K562 (cell line): ENCODE measurements around the gene KIF5A. TPM values are rescaled to one million over a fixed set of nuclear protein-coding genes. Genes with fewer than 3 reads are reported as not detected.
A peak's percentile ranks its signal among the peaks of the same experiment; 100 is the strongest.

Source experiments
- ATAC-seq: fragments of 200-7000 bp; cut with Tn5 transposase; 3 replicates; pipeline ENCODE4 v1.9.1; 2020; ENCODE audit warnings: moderate library complexity
- BruUV-seq: library from RNA; stranded (reverse); fragments of 400-500 nt; replicated peaks from 2 replicates; lab custom pipeline; 2021; lab: Mats Ljungman, UMichigan
- CTCF ChIA-PET: fragments of 300-600 bp; formaldehyde crosslinking; extraction: SDS; loops from one replicate; lab custom pipeline; 2021; ENCODE audit warnings: low intra/inter-chr PET ratio; lab: Yijun Ruan, JAX
- POLR2A ChIA-PET: fragments of 300-600, 350-650 bp; sonication (Branson Sonifier 250); formaldehyde crosslinking; extraction: SDS; loops from one replicate; lab custom pipeline; 2021; ENCODE audit warnings: antibody characterized with exemption, inconsistent platforms; lab: Yijun Ruan, JAX
- DNase-seq, 4 experiments: peaks; one replicate each; pipeline versions ENCODE4 v3.0.0 to v3.0.0-alpha.2; 2011 to 2018; ENCODE audit warnings: low spot score in 3 of 4, mixed read lengths in 3 of 4; ENCODE audit errors: extremely low read depth in 1 of 4
- FAIRE-seq: peaks from 2 replicates; lab custom pipeline; 2011; peaks lifted over from hg19 to GRCh38; lab: Jason Lieb, UNC
- H2AFZ ChIP-seq: 2 replicates; pipeline ENCODE4 v1.6.0; 2011; ENCODE audit warnings: low read depth, low read length, control low read depth, inconsistent platforms
- H3K27ac ChIP-seq: fragments of 200-600 bp; 3 replicates; pipeline ENCODE4 v1.8.0; 2011; ENCODE audit warnings: low read depth, mild to moderate bottlenecking, control low read depth, inconsistent platforms, low read length, moderate library complexity, mixed read lengths; ENCODE audit errors: extremely low read depth
- H3K27me3 ChIP-seq, 2 experiments: fragments of 300-600 bp in 1 of 2; 2 replicates in 1 of 2; 3 replicates in 1 of 2; pipeline versions ENCODE4 v1.6.0 to v1.8.0; 2011; ENCODE audit warnings: inconsistent platforms in 2 of 2, low read length in 2 of 2, mild to moderate bottlenecking in 1 of 2, mixed read lengths in 1 of 2, moderate library complexity in 1 of 2; ENCODE audit not compliant: control insufficient read depth in 2 of 2, insufficient read depth in 2 of 2
- H3K36me3 ChIP-seq: fragments of 300-600 bp; 3 replicates; pipeline ENCODE4 v1.8.0; 2011; ENCODE audit warnings: mild to moderate bottlenecking, low read length, inconsistent platforms; ENCODE audit not compliant: control insufficient read depth, insufficient read depth
- H3K4me1 ChIP-seq, 2 experiments: fragments of 200-600 bp in 1 of 2; replicated peaks in 1 of 2; 2 replicates in 1 of 2; 3 replicates in 1 of 2; pipeline versions ENCODE4 v1.5.1 to v1.8.0; 2011; ENCODE audit warnings: inconsistent platforms in 2 of 2, low read length in 2 of 2, mild to moderate bottlenecking in 1 of 2, mixed read lengths in 1 of 2, moderate library complexity in 1 of 2; ENCODE audit not compliant: control insufficient read depth in 2 of 2, insufficient read depth in 2 of 2
- H3K4me2 ChIP-seq: 2 replicates; pipeline ENCODE4 v1.6.1; 2011; ENCODE audit warnings: low read length, control low read depth, inconsistent platforms, mixed read lengths; ENCODE audit not compliant: insufficient read depth
- H3K4me3 ChIP-seq: fragments of 200-600 bp; sonication (generic), shearing (Covaris generic); 2 replicates; pipeline ENCODE4 v1.5.1; 2016; ENCODE audit warnings: control low read depth, inconsistent platforms
- H3K79me2 ChIP-seq: fragments of 200-600 bp; 3 replicates; pipeline ENCODE4 v1.8.0; 2011; ENCODE audit warnings: low read length, inconsistent platforms; ENCODE audit not compliant: control insufficient read depth, insufficient read depth
- H3K9ac ChIP-seq, 2 experiments: 2 replicates each; pipeline versions ENCODE4 v1.6.0 to v1.6.1; 2011; ENCODE audit warnings: low read depth in 2 of 2, low read length in 2 of 2, control low read depth in 1 of 2, inconsistent platforms in 1 of 2, mild to moderate bottlenecking in 1 of 2, mixed read lengths in 1 of 2; ENCODE audit not compliant: insufficient read depth in 1 of 2
- H3K9me1 ChIP-seq: one replicate; pipeline ENCODE4 v1.6.0; 2011; ENCODE audit warnings: inconsistent platforms, mild to moderate bottlenecking, low read length, moderate library complexity; ENCODE audit not compliant: control insufficient read depth, insufficient read depth
- H3K9me3 ChIP-seq: replicated peaks from 2 replicates; pipeline ENCODE4 v1.5.1; 2011; ENCODE audit warnings: low read depth, low read length, inconsistent platforms; ENCODE audit not compliant: control insufficient read depth, insufficient read depth
- H4K20me1 ChIP-seq: replicated peaks from 2 replicates; pipeline ENCODE4 v1.6.1; 2011; ENCODE audit warnings: low read length, inconsistent platforms, mixed read lengths; ENCODE audit not compliant: control insufficient read depth, insufficient read depth
- ATF7 ChIP-seq: fragments of 450-650 bp; IDR thresholded peaks from 2 replicates; pipeline ENCODE4 v1.7.1; 2014; ENCODE audit warnings: mild to moderate bottlenecking, moderate library complexity
- NFRKB ChIP-seq: fragments of 450-650 bp; IDR thresholded peaks from 2 replicates; pipeline ENCODE4 v1.6.1; 2016; ENCODE audit warnings: low read depth
- POLR2A ChIP-seq: fragments of 450-650 bp; conservative IDR thresholded peaks from 2 replicates; pipeline ENCODE4 v1.6.1; 2016
- POU5F1 ChIP-seq: fragments of 150-350 bp; IDR thresholded peaks from 2 replicates; pipeline ENCODE4 v1.6.1; 2014; ENCODE audit warnings: borderline replicate concordance, low read length, low read depth, mild to moderate bottlenecking; ENCODE audit not compliant: partially characterized antibody
- YY1 ChIP-seq, 3 experiments: IDR thresholded peaks; 2 replicates each; pipeline ENCODE4 v1.6.1; 2011; ENCODE audit warnings: low read length in 2 of 3, mild to moderate bottlenecking in 2 of 3, moderate library complexity in 2 of 3, borderline replicate concordance in 1 of 3, control low read depth in 1 of 3, low read depth in 1 of 3; ENCODE audit not compliant: insufficient read depth in 3 of 3, insufficient replicate concordance in 2 of 3, control insufficient read depth in 1 of 3, insufficient read length in 1 of 3; ENCODE audit errors: extremely low read depth in 1 of 3
- ZBTB7A ChIP-seq: IDR thresholded peaks from 2 replicates; pipeline ENCODE4 v1.6.1; 2011; ENCODE audit warnings: low read depth, mild to moderate bottlenecking, low read length, moderate library complexity, borderline replicate concordance; ENCODE audit not compliant: control insufficient read depth
- ZNF77 ChIP-seq: fragments of 250-450 bp; sonication (Bioruptor Pico); IDR thresholded peaks from 2 replicates; pipeline ENCODE4 v1.5.0; 2020
- WGBS: fragments of 100-300 bp; shearing (Covaris generic); methylation state at CpG from one replicate; pipeline ENCODE4 v1.1.6; 2016; ENCODE audit warnings: low coverage, mixed read lengths; ENCODE audit not compliant: insufficient coverage; ENCODE audit errors: missing lambda C conversion rate; 5-methylcytosine and 5-hydroxymethylcytosine counted together
- in situ Hi-C: fragments of 300-500 bp; cut with MboI; formaldehyde crosslinking; loops from 4 replicates; pipeline ENCODE4 v1.15.0; 2018; ENCODE audit warnings: inconsistent platforms, mixed read lengths
- intact Hi-C: fragments of 100-400 bp; cut with micrococcal nuclease; formaldehyde crosslinking; loops from 2 replicates; pipeline ENCODE4 v1.14.2; 2022
- polyA plus RNA-seq, 8 experiments: library from polyadenylated mRNA; depleted of rRNA in 4 of 8; stranded (reverse) in 5 of 8; unstranded in 3 of 8; fragments of >200 nt; fragmentation: Nextera tagmentation in 2 of 8; fragmentation: Illumina TruSeq in 1 of 8; extraction: Ambion mirVana in 2 of 8; extraction: Trizol in 1 of 8; gene quantifications; 2 replicates each; pipeline versions ENCODE4 v1.2.1 to v1.2.3, GENCODE V29; 2011 to 2014; ENCODE audit warnings: inconsistent platforms in 1 of 8, missing spikeins in 1 of 8
- total RNA-seq, 7 experiments: library from RNA; depleted of rRNA in 6 of 7; stranded (reverse); fragments of >200 nt in 6 of 7; fragmentation: Illumina TruSeq in 2 of 7; extraction: Trizol in 2 of 7; gene quantifications; 2 replicates each; pipeline versions ENCODE4 v1.2.1 to v1.2.3, GENCODE V29; 2011 to 2021; ENCODE audit warnings: low replicate concordance in 1 of 7
- TF ChIP-seq, protein P1 (sequence below): sonication (generic); formaldehyde crosslinking; IDR thresholded peaks from 2 replicates; pipeline ENCODE4 v1.8.1; 2023; ENCODE audit warnings: mild to moderate bottlenecking, missing genetic modification reagents, moderate library complexity
- TF ChIP-seq, protein P2 (sequence below): fragments of 450-650 bp; IDR thresholded peaks from 2 replicates; pipeline ENCODE4 v1.6.1; 2016; ENCODE audit warnings: low read depth, mild to moderate bottlenecking, moderate library complexity
- TF ChIP-seq, protein P3 (sequence below): fragments of 450-650 bp; formaldehyde crosslinking; IDR thresholded peaks from 2 replicates; pipeline ENCODE4 v1.4.0; 2020; ENCODE audit warnings: mild to moderate bottlenecking, moderate library complexity

Gene KIF5A
- total and polyA plus RNA-seq, 9 of the 15 experiments (the other 6 are each of a cell fraction or from before 2014, with no cell fraction given) = 3.4 to 17.7 (median 8.0) TPM

DNA sequence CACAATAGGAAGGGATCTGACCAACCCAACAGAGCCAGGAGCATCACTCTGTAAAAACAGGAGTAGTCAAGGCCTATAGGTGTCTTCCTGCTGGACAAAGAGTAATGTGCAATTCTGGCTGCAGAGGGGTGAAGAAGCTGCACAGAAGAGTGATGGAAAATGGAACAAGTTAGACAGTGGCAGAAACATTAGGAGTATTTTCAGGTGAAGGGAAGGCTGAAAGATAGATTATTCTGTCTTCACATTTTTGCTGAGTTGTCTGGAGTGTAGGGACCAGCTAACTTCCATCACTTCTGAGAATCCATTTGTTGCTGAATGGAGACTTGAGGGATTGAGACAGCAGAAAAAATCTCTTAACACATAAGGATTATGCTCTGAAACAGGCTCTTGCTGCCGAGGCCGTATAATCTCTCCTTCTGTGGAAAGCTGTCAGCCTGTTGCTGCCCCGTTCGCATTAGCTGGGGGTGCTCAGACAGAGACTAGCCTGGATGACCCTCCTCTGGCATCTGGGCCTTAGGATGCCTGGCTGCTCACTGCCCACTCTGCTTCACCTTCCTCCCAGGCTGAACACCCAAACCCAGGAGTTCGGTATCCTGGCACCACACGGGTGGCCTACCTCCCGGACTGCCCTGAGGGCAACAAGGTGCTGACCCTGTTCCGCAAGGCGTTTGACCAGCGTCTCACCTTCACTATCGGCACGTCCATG lies 58.3 kb downstream of the KIF5A start (continued):
- no peak for TF ChIP-seq POU5F1
- TF ChIP-seq, all 486 proteins: peak for 2

DNA sequence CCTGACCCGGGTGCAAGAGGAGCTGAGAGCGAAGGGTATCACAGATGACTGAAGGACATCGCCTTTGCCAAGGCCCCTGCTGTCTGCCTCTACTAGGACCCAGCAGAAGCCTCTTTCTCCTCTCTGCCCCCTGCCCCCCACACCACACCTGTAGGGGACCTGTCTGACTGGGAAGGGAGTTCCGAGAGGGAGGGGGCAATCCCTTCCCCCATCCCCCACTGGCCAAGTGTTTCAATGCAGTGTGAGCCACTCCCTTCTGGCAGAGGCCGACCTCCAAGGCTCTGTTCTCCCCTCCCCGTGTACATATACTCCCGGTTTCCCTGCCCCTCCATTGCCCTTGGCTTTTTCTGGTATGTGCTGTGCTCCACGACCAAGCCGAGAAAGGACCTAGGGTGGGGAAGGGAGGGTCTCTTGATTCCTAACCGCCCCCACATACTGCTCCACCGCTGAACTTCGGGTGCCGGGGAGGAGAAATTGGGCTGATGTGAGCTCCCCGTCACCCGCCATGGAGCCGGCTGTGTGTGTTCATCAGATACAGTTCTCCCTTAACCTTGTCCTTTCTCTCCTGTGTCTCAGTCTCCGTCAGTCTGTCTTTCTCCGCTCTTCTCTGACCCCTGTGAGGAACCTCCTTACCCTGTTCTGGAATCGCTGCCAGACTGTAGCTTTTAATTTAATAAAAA lies 59.4 kb downstream of the KIF5A start:
- BruUV-seq = no TSS peak
- FAIRE-seq = peak; percentile 49
- Histone ChIP-seq H3K27ac (peak overlapping the region; percentile 56; the same call in 2 of the 3 replicates), H3K4me1 (peaks cover 53 to 62% of the 10 kb centered on the region in 2 experiments), H4K20me1 (no peaks in the 10 kb centered on the region), H3K4me2 (peak overlapping the region; percentile 67)
- intact Hi-C loops = no loop called here
- TF ChIP-seq, protein P1, sequence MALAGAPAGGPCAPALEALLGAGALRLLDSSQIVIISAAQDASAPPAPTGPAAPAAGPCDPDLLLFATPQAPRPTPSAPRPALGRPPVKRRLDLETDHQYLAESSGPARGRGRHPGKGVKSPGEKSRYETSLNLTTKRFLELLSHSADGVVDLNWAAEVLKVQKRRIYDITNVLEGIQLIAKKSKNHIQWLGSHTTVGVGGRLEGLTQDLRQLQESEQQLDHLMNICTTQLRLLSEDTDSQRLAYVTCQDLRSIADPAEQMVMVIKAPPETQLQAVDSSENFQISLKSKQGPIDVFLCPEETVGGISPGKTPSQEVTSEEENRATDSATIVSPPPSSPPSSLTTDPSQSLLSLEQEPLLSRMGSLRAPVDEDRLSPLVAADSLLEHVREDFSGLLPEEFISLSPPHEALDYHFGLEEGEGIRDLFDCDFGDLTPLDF (CRISPR knock-in tag) = no peak
- no peak for TF ChIP-seq ZNF77 (CRISPR knock-in tag)
- TF ChIP-seq NFRKB = peak; percentile 24; the same call in 1 of the 2 replicates
- no peak for TF ChIP-seq ATF7
- TF ChIP-seq, protein P2, sequence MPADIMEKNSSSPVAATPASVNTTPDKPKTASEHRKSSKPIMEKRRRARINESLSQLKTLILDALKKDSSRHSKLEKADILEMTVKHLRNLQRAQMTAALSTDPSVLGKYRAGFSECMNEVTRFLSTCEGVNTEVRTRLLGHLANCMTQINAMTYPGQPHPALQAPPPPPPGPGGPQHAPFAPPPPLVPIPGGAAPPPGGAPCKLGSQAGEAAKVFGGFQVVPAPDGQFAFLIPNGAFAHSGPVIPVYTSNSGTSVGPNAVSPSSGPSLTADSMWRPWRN = no peak
- TF ChIP-seq YY1 (IDR thresholded peaks at IDR 0.05; ENCODE audit: borderline replicate concordance in 1 of 3, control insufficient read depth in 1 of 3, extremely low read depth in 1 of 3, insufficient read depth in 3 of 3, insufficient read length in 1 of 3, insufficient replicate concordance in 2 of 3, low read depth in 1 of 3, low read length in 2 of 3) = peak in 1 of 3 experiments; percentile 55
- TF ChIP-seq, protein P3, sequence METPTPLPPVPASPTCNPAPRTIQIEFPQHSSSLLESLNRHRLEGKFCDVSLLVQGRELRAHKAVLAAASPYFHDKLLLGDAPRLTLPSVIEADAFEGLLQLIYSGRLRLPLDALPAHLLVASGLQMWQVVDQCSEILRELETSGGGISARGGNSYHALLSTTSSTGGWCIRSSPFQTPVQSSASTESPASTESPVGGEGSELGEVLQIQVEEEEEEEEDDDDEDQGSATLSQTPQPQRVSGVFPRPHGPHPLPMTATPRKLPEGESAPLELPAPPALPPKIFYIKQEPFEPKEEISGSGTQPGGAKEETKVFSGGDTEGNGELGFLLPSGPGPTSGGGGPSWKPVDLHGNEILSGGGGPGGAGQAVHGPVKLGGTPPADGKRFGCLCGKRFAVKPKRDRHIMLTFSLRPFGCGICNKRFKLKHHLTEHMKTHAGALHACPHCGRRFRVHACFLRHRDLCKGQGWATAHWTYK = no peak
- 0 out of 2 replicates have a peak, but pooled peaks have one; percentile 39 for TF ChIP-seq POLR2A
- 0 out of 2 replicates have a peak, but pooled peaks have one; percentile 26 for TF ChIP-seq ZBTB7A
- TF ChIP-seq, all 486 proteins: peak for 4
- no peak overlapping the region for H3K4me3 ChIP-seq
- peaks cover 4% of the 10 kb centered on the region for H3K9me1 ChIP-seq
- no peaks in the 10 kb centered on the region for H3K27me3 ChIP-seq
- peak overlapping the region; percentile 61 to 75; a peak in 3 of 4 replicates for H3K9ac ChIP-seq
- ATAC-seq = peak; percentile 15
- no peaks in the 10 kb centered on the region for H3K36me3 ChIP-seq
- DNase-seq = peak; percentile 39 to 60 (median 50)
- CTCF ChIA-PET = no interaction called here
- H3K79me2 ChIP-seq = peaks cover 2% of the 10 kb centered on the region; the same call in 2 of the 3 replicates
- peak overlapping the region; percentile 97 for H2AFZ ChIP-seq
- in situ Hi-C loops = no loop called here
- H3K9me3 ChIP-seq = no peaks in the 10 kb centered on the region
- POLR2A ChIA-PET = interaction anchor here (0.6 to 2.0 kb wide), 6 partner anchors 9 to 142 kb away, joined by 3 to 19 read pairs (median 4); partner anchors contain the start of genes PIP4K2C and TSPAN31
- 27% methylated on average over 18 of the region's 19 CpGs for WGBS
